Pancreas (tissue), 10 donors: ENCODE measurements around the gene ACOX2. TPM values are rescaled to one million over a fixed set of nuclear protein-coding genes. Genes with fewer than 3 reads are reported as not detected.

ENCODE experiments used
- ATAC-seq, 4 donors: fragments of 200-7000 bp; cut with Tn5 transposase; one replicate each; pipeline versions ENCODE4 v1.8.0 to v1.9.1; 2020; ENCODE audit warnings: mild to moderate bottlenecking in 4 of 4, moderate library complexity in 4 of 4
- DNase-seq, 6 donors: peaks; one replicate each; pipeline ENCODE4 v3.0.0-alpha.2; 2020
- FAIRE-seq: peaks from 2 replicates; lab custom pipeline; 2012; peaks lifted over from hg19 to GRCh38; lab: Jason Lieb, UNC
- H3K27ac ChIP-seq, 4 donors: fragments of 200-600 bp; sonication (generic); 1 replicate in 3 of 4; 2 replicates in 1 of 4; pipeline versions ENCODE4 v1.5.0 to v1.8.0; 2020
- H3K27me3 ChIP-seq, 4 donors: fragments of 200-600 bp; one replicate each; pipeline ENCODE4 v1.8.0; 2021
- H3K36me3 ChIP-seq, 3 donors: fragments of 200-600 bp; sonication (generic) in 1 of 3; one replicate each; pipeline versions ENCODE4 v1.5.0 to v1.8.0; 2020 to 2021
- H3K4me1 ChIP-seq, 3 donors: fragments of 200-600 bp; one replicate each; pipeline ENCODE4 v1.8.0; 2021
- H3K4me3 ChIP-seq, 4 donors: fragments of 200-600 bp; sonication (generic) in 2 of 4; one replicate each; pipeline versions ENCODE4 v1.5.0 to v1.8.0; 2020 to 2021
- H3K9me3 ChIP-seq, 4 donors: fragments of 200-600 bp; one replicate each; pipeline ENCODE4 v1.8.0; 2021
- WGBS, 2 donors: extraction: QIAGEN DNeasy Blood & Tissue Kit; methylation state at CpG; one replicate each; pipeline ENCODE4 v1.1.7; 2013; 5-methylcytosine and 5-hydroxymethylcytosine counted together
- intact Hi-C, 3 donors: fragments of 100-400 bp; cut with DNase I; formaldehyde crosslinking; loops; one replicate each; pipeline versions ENCODE4 v1.11.1 to v1.14.2; 2022
- polyA plus RNA-seq, 2 donors: library from polyadenylated mRNA; stranded (reverse); fragments of 200-250 nt; gene quantifications; one replicate each; pipeline ENCODE4 v1.2.3, GENCODE V29; 2013
- total RNA-seq, 6 donors: library from RNA; stranded (reverse); fragmentation: NEBNext Ultra II Directional in 4 of 6; extraction: Animal tissue kit (Norgen Biotek cat#: 25700) in 4 of 6; gene quantifications; one replicate each; pipeline versions ENCODE4 v1.2.1 to v1.2.4, GENCODE V29; 2021 to 2023
- TF ChIP-seq, protein P1 (sequence below), 4 donors: fragments of 200-600 bp; sonication (generic) in 3 of 4; IDR thresholded peaks; one replicate each; pipeline versions ENCODE4 v1.5.0 to v1.8.0; 2021; ENCODE audit warnings: antibody characterized with exemption in 4 of 4
- donor health status: healthy with polysubstance abuse.
- donor health status: DM: no; HTN: no; CAD: no; lungs with moderate emphysema.
- donor health status: DM: no; HTN: no; CAD: no.
- donor health status: control.
- donor health status: control.
- donor health status: Bipolar disorder and iron deficiency.
- donor health status: DM: yes; HTN: yes; CAD: no.
- donor health status: DM: no; HTN: no; CAD: no.
- donor health status: DM: no; HTN: no; CAD: no.
- donor health status: DM: yes; HTN: yes; CAD: no.

The ACOX2 gene
- total and polyA plus RNA-seq, 8 donors = 1.3 to 13.3 (median 8.3) TPM

DNA sequence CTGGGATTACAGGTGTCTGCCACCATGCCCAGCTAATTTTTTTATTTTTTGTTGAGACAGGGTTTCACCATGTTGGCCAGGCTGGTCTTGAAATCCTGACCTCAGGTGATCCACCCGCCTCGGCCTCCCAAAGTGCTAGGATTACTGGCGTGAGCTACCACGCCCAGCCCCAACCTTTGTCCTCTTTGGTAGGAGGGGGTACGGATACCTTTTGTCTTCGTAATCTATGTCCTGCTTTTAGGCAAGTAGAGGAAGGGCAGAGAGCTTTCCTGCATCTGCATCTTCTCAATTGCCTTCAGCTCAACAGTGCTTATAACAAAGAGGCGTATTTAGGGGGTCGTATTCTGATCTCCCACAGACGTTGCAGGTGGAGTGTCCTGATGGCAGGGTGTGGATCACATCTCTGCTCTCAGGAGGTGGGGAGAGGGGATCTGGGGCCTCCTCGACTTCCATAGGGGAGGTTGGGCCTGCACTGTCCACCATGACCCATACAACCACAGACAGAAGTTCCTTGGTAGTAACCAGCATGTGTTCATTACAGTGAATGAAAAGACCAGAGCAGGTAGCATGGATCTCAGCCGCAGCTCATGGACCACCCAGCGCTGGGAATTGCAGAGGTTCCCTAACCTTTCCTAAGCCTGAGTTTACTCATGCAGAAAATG lies 66.5 kb downstream of the ACOX2 start:
- TF ChIP-seq, protein P1, sequence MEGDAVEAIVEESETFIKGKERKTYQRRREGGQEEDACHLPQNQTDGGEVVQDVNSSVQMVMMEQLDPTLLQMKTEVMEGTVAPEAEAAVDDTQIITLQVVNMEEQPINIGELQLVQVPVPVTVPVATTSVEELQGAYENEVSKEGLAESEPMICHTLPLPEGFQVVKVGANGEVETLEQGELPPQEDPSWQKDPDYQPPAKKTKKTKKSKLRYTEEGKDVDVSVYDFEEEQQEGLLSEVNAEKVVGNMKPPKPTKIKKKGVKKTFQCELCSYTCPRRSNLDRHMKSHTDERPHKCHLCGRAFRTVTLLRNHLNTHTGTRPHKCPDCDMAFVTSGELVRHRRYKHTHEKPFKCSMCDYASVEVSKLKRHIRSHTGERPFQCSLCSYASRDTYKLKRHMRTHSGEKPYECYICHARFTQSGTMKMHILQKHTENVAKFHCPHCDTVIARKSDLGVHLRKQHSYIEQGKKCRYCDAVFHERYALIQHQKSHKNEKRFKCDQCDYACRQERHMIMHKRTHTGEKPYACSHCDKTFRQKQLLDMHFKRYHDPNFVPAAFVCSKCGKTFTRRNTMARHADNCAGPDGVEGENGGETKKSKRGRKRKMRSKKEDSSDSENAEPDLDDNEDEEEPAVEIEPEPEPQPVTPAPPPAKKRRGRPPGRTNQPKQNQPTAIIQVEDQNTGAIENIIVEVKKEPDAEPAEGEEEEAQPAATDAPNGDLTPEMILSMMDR (IDR thresholded peaks at IDR 0.05) = no peak
- peak overlapping the region in 3 of 4 donors; percentile 36 to 76 (median 69) for H3K27ac ChIP-seq
- H3K27me3 ChIP-seq = no peaks in the 10 kb centered on the region
- H3K9me3 ChIP-seq = no peaks in the 10 kb centered on the region
- FAIRE-seq = no peak
- intact Hi-C loops = no loop called here
- H3K36me3 ChIP-seq = no peaks in the 10 kb centered on the region
- DNase-seq = no peak
- peaks cover 12 to 20% (median 13%) of the 10 kb centered on the region in 3 donors for H3K4me1 ChIP-seq
- H3K4me3 ChIP-seq = no peak overlapping the region
- ATAC-seq = no peak
- whole genome bisulfite sequencing, 2 donors = 95 to 96% methylated on average over 12 of the region's 12 CpGs

DNA sequence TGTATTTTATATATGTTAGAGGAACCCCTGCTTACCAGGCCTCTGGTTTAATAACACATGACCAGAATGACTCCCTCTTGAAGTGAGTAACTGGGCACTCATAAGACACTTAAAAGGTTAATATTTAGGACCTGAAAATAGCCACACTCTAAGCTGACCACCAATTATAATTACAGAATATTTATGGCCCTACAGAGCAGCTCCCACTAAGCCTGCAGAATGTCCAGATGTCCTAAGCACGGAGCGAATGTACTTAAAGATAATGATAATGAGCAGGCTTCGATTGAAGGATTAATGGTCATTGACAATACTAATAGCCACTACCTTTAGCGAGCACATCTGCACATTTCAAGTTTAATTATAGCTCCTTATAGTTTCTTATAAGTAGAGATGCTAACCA lies 67.9 kb downstream of the ACOX2 start:
- 77 to 85% methylated on average over 4 of the region's 4 CpGs for WGBS, 2 donors
- Histone ChIP-seq H3K4me3 (no peak overlapping the region), H3K27ac (no peak overlapping the region), H3K9me3 (no peaks in the 10 kb centered on the region), H3K36me3 (no peaks in the 10 kb centered on the region), H3K4me1 (peaks cover 12 to 20% (median 13%) of the 10 kb centered on the region in 3 donors), H3K27me3 (no peaks in the 10 kb centered on the region)
- DNase-seq (no peak), ATAC-seq (no peak), FAIRE-seq (no peak)
- TF ChIP-seq, protein P1 (IDR thresholded peaks at IDR 0.05) = no peak
- intact Hi-C loops = loop anchor here in 1 of 3 donors (10.0 kb wide), 1 partner anchor 166 kb away; no protein-coding TSS in a partner anchor

- H3K36me3 ChIP-seq = no peaks in the 10 kb centered on the region
- no peak overlapping the region for H3K27ac ChIP-seq
- TF ChIP-seq, protein P1 (IDR thresholded peaks at IDR 0.05) = no peak
- WGBS, 2 donors = 73 to 83% methylated on average over 4 of the region's 4 CpGs
- H3K4me1 ChIP-seq = peaks cover 11 to 21% (median 13%) of the 10 kb centered on the region in 3 donors
- DNase-seq (no peak), FAIRE-seq (no peak), ATAC-seq (no peak)
- H3K4me3 ChIP-seq = no peak overlapping the region
- intact Hi-C loops = loop anchor here in 1 of 3 donors (10.0 kb wide), 1 partner anchor 168 kb away; no protein-coding TSS in a partner anchor
- no peaks in the 10 kb centered on the region for H3K9me3 ChIP-seq
- H3K27me3 ChIP-seq = no peaks in the 10 kb centered on the region
These were observed 70.0 kb downstream of the ACOX2 start for GRCh38 chr3:58466899-58467563.

- intact Hi-C loops = loop anchor here in 1 of 3 donors (10.0 kb wide), 1 partner anchor 170 kb away; no protein-coding TSS in a partner anchor
- ATAC-seq (no peak), FAIRE-seq (no peak), DNase-seq (no peak)
- Histone ChIP-seq H3K36me3 (no peaks in the 10 kb centered on the region), H3K27me3 (no peaks in the 10 kb centered on the region), H3K4me1 (peaks cover 0 to 5% (median 0%) of the 10 kb centered on the region in 3 donors), H3K9me3 (no peaks in the 10 kb centered on the region), H3K4me3 (no peak overlapping the region), H3K27ac (no peak overlapping the region)
- WGBS, 2 donors = 62 to 67% methylated on average over 3 of the region's 3 CpGs
- TF ChIP-seq, protein P1 (IDR thresholded peaks at IDR 0.05) = no peak
These were observed 72.1 kb downstream of the ACOX2 start for GRCh38 chr3:58464866-58465265.
